Activated CD4-positive, alpha-beta T cell treated with anti-CD3 and anti-CD28 coated beads, Interleukin-2, amount 50 U/mL, for 24 hours (primary cell): ENCODE results near the gene FANCG.

Experiments
- DNase-seq, 2 donors: peaks; one replicate each; pipeline ENCODE4 v3.0.0-alpha.2; 2020; ENCODE audit warnings: low read depth in 1 of 2, low spot score in 1 of 2

The FANCG gene

DNA sequence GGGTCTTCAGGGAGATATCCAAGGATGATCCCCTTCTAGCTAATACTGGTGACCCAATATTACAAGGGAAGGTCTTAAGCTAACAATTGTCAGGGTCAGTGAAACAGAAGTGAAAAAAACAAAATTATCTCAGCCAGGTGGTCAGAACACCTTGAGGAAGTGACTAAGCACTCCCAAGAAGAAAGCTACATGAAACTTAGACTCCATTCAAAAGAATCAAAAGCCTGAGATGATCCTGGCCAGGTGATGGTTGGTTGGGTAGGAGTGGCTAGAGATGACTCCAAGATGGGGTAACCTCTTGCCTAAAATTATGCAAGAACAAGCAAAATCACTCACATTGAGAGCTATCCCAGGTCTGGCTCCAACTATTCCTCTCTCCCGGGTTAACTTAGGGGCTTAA is 12.7 kb downstream of the FANCG start:
- no peak for DNase-seq

DNA sequence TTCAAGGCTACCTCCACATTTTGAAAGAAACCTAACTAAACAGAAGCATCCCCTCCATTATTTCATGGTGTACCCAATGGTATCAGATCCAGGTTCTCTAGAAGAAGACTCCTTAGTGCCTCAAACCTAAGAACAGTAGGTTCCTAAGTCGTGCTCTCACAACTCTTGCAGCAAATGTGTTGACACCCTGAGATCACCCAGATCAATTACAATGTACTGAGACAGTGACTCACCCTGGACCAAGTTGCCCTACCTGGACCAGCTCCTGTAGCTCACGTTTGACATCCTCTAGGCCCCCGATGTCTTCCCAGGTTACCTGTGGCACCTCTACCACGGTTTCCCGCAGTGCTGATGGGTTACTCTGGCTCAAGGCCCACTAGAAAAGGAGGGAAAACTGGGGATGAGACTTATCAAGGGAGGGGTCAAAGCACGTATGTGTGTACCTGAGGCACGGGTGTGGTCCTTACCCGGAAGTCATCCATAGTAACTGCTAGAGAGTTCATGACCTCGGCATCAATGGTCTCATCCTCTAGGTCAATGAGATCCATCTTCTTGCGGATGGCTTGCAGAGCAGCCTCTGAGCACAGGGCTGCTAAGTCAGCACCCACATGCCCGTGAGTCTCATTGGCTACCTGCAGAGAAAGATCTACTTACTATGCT is 19.1 kb downstream of the FANCG start:
- no peak for DNase-seq

DNA sequence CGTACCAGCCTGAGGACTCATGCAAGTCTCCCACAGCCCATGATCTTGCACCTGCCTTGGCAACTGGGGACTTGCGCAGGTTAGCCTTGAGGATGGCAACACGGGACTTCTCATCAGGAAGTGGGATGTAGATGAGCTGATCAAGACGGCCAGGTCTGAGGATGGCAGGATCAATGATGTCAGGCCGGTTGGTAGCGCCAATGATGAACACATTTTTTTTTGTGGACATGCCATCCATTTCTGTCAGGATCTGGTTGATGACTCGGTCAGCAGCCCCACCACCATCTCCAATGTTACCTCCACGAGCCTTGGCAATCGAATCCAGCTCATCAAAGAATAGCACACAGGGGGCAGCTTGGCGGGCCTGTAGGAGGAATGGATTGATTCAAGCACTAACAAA is 20.3 kb downstream of the FANCG start:
- DNase-seq: no peak

DNA sequence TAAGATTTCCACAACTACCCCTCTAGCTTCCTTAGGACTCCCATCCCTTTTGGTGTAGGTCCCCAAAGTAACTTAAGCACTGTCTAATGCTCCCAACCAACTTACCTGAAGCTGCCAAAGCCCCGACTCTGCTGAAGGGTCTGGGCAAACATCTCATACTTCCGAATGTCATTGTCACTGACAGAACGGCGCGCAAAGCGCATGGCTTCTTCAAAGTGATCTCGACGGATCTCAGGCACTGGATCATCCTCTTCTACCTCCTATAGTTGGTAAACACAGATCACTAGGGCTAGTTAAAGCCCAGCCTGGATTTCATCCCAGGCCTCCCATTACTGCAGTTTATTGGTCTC is 22.5 kb downstream of the FANCG start:
- DNase-seq: no peak

DNA sequence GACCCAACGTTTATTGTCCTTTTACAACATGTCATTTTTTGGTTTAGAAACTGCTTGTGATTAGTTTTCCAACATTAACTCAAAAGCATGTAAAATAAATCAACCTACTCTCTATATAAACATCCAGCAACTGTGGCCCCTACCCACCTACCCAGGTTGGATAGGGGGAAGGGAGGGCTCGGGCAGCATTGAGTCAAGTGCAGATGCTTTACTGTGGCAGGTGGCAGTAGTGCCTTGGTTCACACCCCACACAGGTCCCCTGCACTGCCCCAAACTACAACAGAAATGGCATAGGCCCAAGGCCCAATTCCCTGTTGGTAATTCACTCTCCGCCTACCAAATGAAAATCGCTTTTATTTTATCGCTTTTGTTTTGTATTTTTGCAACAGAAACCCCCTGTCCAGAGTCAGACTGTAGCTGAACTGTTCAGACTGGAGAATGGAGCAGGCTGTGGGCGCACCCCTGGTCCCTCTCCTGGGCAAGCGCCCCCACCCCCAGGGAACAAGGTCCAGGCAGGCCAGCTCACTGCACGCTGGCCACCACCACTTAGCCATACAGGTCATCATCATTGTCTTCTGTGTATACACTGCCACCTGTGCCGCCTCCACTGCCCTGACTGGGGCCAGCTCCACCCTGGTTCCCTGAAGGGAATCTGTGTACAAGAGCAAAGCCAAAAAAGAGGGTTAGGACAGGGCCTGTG is 23.0 kb downstream of the FANCG start:
- DNase-seq: no peak

DNA sequence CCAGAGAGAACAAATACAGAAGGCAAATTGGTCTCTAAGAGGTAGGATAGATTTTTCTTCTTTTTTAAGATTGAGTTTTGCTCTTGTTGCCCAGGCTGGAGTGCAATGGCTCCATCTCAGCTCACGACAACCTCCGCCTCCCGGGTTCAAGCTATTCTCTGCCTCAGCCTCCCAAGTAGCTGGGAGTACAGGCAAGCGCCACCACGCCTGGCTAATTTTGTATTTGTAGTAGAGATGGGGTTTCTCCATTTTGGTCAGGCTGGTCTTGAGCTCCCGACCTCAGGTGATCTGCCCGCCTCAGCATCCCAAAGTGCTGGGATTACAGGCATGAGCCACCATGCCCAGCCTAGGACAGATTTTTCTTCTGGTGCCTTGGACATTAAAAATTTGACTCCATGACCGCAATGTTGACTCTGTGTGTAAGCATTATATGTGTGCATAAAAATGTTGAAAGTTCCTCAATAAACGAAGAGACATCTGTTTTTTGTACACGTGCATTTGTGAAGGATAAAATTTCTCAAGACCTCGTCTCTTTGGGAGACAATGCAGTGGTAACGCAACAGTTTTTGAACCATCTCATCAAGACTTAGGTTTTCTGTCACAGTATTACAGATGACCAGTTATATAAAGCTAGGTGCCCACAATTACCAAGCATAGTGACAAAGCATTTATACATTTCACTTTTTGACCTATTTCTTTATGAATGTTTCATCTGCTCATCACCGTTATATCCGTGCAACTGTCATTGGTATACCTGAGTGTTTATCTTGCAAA is 24.7 kb downstream of the FANCG start:
- no peak for DNase-seq

DNA sequence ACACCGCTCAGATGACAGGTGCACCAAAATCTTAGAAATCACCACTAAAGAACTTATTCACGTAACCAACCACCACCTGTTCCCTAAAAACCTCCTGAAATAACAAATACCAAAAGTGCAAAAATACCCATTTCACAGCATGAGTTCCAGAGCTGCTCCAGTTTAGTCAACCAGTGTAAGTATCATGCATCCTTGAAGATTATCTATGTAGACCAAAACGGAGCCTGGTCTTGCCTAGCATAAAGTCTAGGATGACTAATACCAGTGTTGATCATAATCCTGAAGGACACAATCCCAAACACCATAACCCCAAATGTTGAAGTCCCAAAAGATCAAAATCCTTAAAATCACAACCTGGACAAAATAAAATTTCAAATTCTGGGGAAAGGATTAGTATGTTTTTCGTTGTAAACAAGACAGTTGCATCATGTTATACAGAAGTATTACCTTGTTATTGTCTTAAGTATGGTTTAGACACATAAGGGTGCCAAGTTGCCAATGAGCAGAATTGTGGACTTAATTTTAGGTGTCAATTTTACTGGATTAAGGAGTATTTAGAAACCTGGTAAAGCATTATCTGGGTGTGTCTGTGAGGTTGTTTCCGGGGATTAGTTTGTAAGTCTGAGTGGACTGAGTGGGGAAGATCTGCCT is 25.4 kb downstream of the FANCG start:
- no peak for DNase-seq

DNA sequence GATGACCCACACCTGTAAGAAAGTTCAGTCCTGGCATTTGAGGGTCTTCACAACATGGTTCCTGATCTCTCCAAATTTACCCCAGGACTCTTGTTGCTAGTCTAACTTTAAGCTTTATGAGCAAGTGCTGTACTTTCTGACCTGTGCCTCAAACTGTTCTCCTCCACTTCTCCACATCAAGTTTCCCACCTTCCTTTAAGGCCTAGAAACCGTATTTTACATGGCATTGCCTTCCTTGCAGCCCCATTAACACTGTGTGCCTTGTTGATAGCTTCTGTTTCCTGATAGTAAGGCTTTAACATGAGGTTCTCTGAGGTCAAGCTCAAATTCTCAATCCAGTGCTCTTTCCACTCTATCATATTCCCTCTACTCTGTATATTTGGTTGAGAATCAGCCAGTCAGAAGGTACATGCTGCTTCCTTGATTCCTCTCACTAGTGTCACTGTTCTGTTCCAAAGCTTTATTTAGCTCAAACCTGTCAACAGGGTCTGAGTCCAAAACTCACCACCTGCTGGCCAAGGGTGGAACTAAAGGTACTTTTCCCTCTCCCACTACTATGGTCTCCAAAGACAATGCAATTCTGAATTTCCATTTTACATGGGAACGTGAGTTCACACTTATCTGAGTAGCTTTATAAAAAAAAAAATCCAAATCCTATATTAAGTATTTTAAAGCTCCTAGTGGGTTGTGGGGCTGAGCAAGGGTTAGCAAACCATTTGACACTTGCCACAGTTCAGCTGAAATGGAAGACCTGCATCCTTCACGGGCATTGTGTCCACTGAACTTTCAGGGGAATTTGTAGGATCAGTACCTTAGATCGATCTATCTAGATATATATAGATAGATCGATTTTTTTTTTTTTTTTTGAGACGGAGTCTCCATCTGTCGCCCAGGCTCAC is 28.4 kb downstream of the FANCG start:
- DNase-seq: peak in 1 of 2 donors; percentile 32

GRCh38 chr9:35048511-35048910 is 31.2 kb downstream of the FANCG start:
- no peak for DNase-seq

- no peak for DNase-seq
These were observed 35.7 kb downstream of the FANCG start for GRCh38 chr9:35044071-35044470.

DNA sequence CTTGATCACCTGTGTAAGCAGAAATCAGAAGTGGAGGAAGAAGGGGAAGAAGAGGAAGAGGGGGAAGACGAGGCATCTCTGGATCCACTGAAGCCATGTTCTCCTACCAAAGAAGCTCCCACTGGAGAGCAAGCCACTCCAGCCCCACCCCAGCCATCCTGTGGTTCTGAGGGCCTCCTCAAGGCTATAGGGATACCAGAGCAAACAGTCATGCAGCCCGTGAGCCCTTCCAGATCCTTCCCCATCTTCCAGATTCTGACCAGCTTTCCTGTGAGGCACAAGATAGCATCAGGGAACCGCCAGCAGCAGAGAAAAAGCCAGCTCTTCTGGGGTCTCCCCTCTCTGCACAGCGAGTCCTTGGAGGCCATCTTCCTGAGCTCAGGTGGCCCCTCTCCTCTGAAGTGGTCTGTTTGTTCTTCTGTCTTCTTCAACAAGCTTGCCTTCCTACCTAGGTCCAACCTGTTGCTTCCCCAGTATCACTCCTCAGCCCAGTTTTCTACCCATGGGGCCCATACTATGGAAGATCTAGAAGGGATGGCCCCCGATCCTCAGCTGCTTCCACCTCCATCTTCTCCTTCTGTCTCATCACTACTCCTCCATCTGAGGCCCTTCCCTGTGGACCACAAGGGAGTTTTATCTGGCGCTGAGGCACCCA is 36.7 kb downstream of the FANCG start:
- no peak for DNase-seq

GRCh38 chr9:35042081-35042604 is 37.6 kb downstream of the FANCG start:
- no peak for DNase-seq

DNA sequence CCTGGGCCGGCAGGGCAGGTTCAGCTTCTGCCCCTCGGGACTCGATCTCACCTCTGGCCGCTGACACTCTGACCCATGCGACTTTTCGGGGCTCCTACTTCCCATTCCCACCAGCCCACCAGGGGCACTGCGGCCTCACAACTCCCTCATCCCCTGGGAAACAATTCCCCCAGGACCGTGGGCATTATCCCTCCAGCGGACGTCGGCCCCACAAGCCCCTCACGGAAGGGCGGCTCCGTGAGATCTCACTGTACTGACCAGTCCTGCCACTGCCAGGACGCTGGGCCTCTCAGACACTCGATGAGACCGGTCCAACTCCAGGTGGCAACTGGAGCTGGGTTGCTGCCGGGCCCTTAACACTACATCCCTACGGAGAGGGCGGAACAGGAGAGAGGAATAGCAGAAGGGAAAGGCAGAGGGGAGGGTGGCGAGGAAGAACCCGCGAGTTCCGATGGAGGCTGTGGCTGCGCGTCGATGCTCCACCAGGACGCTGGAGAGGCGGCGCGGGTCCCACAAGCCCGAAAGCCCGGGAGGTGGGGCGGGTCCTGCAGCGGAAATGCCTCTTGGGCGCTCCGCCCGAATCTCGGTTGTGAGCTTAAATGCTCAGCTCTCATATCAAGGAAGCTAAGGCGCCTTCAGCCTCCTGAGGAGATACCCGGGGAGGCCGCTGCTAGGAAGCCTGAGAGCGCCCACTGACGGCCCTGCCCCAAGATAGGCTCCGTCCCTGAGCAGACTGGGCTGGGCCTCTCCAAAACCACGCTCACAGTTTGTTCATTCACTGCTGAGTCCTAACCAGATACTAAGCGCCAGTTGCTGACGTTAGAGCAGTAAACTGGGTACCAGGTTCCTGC is 43.7 kb downstream of the FANCG start:
- DNase-seq: peak in 1 of 2 donors; percentile 7

GRCh38 chr9:35033101-35033500 is 46.6 kb downstream of the FANCG start:
- no peak for DNase-seq

- DNase-seq: no peak
These were observed 49.9 kb downstream of the FANCG start for GRCh38 chr9:35029852-35030251.

DNA sequence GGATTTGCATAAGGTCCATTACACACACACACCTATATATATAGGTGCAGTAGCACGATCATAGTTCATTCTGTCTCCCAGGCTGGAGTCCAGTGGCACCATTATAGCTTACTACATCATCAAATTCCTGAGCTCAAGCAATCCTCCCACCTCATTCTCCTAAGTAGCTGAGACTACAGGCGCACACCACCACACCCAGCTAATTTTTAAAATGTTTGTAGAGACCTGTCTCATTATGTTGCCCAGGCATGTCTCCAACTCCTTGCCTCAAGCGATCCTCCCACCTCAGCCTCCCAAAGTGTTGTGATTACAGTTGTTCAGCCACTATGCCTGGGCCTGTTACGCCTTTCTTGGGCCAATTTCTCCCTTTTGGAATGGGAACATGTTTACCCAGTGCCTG is 50.5 kb downstream of the FANCG start:
- DNase-seq: no peak

DNA sequence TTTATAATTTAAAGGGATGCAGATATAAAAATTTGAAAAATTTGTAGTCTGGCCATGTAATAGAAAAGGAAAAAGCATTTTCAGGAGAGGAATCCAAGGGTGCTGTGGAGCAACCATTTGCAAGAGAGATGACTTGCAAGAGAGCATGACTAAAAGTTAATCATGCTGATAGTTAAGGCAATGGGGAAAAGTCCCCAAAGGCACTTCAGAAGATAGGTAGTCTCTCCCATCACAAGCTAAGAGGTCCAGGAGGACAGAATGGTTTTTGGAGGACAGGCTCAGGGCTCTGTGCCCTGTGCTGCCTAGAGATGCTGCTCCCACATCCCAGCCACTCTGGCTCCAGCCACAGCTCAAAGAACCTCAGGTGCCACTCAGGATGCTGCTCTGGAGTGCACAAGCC is 51.4 kb downstream of the FANCG start:
- DNase-seq: no peak

- no peak for DNase-seq
These were observed 51.9 kb downstream of the FANCG start for GRCh38 chr9:35027860-35028259.

GRCh38 chr9:35027374-35027773 is 52.4 kb downstream of the FANCG start:
- no peak for DNase-seq
